HL-60 (cell line): ENCODE results near the gene FAM240A.

Experiments
- DNase-seq, 2 experiments: peaks; one replicate each; pipeline ENCODE4 v3.0.0-alpha.2; 2010 to 2020; ENCODE audit warnings: low read depth in 1 of 2, low spot score in 1 of 2
- H3K27ac ChIP-seq: fragments of 250-450 bp; sonication (Bioruptor Pico); replicated peaks from 2 replicates; pipeline ENCODE4 v1.5.1; 2020; ENCODE audit warnings: mild to moderate bottlenecking, moderate library complexity
- H3K27me3 ChIP-seq: fragments of 250-450 bp; sonication (Bioruptor Pico); 2 replicates; pipeline ENCODE4 v1.5.1; 2021; ENCODE audit warnings: mild to moderate bottlenecking, moderate library complexity; ENCODE audit not compliant: insufficient read depth, poor library complexity, severe bottlenecking
- H3K4me3 ChIP-seq: replicated peaks from 2 replicates; pipeline ENCODE4 v1.5.1; 2011; ENCODE audit warnings: mild to moderate bottlenecking, control low read depth, low read length; ENCODE audit not compliant: insufficient read depth
- GABPA ChIP-seq: IDR thresholded peaks from 2 replicates; pipeline ENCODE4 v1.6.1; 2012; ENCODE audit warnings: low read depth
- POLR2AphosphoS5 ChIP-seq: IDR thresholded peaks from 2 replicates; pipeline ENCODE4 v1.6.1; 2012; ENCODE audit warnings: low read depth
- REST ChIP-seq: IDR thresholded peaks from 2 replicates; pipeline ENCODE4 v1.6.1; 2012; ENCODE audit warnings: low read depth; ENCODE audit not compliant: insufficient replicate concordance
- SPI1 ChIP-seq: IDR thresholded peaks from 2 replicates; pipeline ENCODE4 v1.6.1; 2012; ENCODE audit warnings: low read depth, mild to moderate bottlenecking, borderline replicate concordance
- TF ChIP-seq, protein P1 (sequence below): IDR thresholded peaks from one replicate; pipeline ENCODE4 v1.5.1; 2011; ENCODE audit warnings: low read length, control low read depth, inconsistent platforms; ENCODE audit not compliant: insufficient read depth

The FAM240A gene

GRCh38 chr3:46574243-46574646 lies 38.1 kb upstream of the FAM240A start:
- H3K4me3 ChIP-seq: no peak overlapping the region
- H3K27ac ChIP-seq: no peak overlapping the region
- no peak for DNase-seq
- TF ChIP-seq SPI1 (no peak), GABPA (no peak), POLR2AphosphoS5 (no peak), REST (no peak)
- TF ChIP-seq, protein P1, sequence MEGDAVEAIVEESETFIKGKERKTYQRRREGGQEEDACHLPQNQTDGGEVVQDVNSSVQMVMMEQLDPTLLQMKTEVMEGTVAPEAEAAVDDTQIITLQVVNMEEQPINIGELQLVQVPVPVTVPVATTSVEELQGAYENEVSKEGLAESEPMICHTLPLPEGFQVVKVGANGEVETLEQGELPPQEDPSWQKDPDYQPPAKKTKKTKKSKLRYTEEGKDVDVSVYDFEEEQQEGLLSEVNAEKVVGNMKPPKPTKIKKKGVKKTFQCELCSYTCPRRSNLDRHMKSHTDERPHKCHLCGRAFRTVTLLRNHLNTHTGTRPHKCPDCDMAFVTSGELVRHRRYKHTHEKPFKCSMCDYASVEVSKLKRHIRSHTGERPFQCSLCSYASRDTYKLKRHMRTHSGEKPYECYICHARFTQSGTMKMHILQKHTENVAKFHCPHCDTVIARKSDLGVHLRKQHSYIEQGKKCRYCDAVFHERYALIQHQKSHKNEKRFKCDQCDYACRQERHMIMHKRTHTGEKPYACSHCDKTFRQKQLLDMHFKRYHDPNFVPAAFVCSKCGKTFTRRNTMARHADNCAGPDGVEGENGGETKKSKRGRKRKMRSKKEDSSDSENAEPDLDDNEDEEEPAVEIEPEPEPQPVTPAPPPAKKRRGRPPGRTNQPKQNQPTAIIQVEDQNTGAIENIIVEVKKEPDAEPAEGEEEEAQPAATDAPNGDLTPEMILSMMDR: no peak
- no peaks in the 10 kb centered on the region for H3K27me3 ChIP-seq

GRCh38 chr3:46574881-46575576 lies 37.3 kb upstream of the FAM240A start:
- no peaks in the 10 kb centered on the region for H3K27me3 ChIP-seq
- no peak overlapping the region for H3K4me3 ChIP-seq
- DNase-seq: no peak
- no peak overlapping the region for H3K27ac ChIP-seq
- no peak for TF ChIP-seq SPI1
- no peak for TF ChIP-seq POLR2AphosphoS5
- TF ChIP-seq GABPA: no peak
- TF ChIP-seq, protein P1: no peak
- no peak for TF ChIP-seq REST

DNA sequence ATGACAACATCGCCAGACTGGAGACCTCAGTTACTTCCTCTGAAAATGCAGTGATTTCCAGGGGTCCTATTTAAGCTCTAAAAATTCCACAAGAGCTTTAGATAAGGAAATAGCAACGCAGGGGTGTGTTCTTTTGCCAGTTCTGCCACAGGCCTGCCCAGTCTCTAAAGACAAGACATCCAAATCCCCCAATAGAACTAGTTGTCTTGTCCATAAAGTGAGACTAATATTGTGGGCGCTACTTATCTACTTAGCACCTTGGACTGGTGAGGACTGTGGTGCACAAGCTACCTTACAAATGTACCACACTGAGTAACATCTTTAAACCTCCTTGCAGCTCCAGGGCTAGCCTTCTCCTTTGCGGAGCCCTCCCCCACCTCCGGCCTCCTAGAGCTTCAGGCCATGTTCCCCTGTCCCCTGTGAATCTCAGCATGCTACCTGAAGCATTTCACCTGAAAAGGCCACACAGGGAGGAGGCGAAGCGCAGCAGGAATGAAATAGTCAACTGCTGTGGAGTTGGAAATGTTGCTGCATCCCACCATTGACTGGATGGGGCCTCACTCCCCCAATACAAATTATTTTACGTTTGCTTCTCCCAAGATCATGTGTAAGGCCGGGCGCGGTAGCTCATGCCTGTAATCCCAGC lies 36.6 kb upstream of the FAM240A start:
- TF ChIP-seq GABPA (no peak), REST (no peak), SPI1 (no peak), POLR2AphosphoS5 (no peak)
- TF ChIP-seq, protein P1: no peak
- DNase-seq: no peak

More for the DNA sequence above, 36.6 kb upstream of the FAM240A start:
- Histone ChIP-seq H3K4me3 (no peak overlapping the region), H3K27me3 (no peaks in the 10 kb centered on the region), H3K27ac (no peak overlapping the region)
